Endothelial cell of umbilical vein (primary cell): ENCODE data around the gene POLN.

Experiments
- EZH2 ChIP-seq: IDR thresholded peaks from 2 replicates; pipeline ENCODE4 v1.6.1; 2012; ENCODE audit warnings: borderline replicate concordance, low read depth, mild to moderate bottlenecking, moderate library complexity, low read length, inconsistent platforms; ENCODE audit not compliant: severe bottlenecking
- FOS ChIP-seq: IDR thresholded peaks from 2 replicates; pipeline ENCODE4 v1.6.1; 2011; ENCODE audit warnings: mild to moderate bottlenecking, low read length, moderate library complexity, borderline replicate concordance; ENCODE audit not compliant: insufficient read depth
- GATA2 ChIP-seq: IDR thresholded peaks from 2 replicates; pipeline ENCODE4 v1.7.0; 2011; ENCODE audit warnings: low read depth, mild to moderate bottlenecking, moderate library complexity, mixed read lengths, low read length; ENCODE audit not compliant: insufficient read length, insufficient read depth
- JUN ChIP-seq: IDR thresholded peaks from 2 replicates; pipeline ENCODE4 v1.6.1; 2011; ENCODE audit warnings: borderline replicate concordance, low read depth; ENCODE audit not compliant: insufficient read length, insufficient read depth
- POLR2AphosphoS5 ChIP-seq: IDR thresholded peaks from 2 replicates; pipeline ENCODE4 v1.6.1; 2012; ENCODE audit warnings: low read depth, mild to moderate bottlenecking, control low read depth, low read length, moderate library complexity; ENCODE audit not compliant: insufficient read depth
- TF ChIP-seq, protein P1 (sequence below), 2 donors: IDR thresholded peaks; 1 replicate in 1 of 2; 2 replicates in 1 of 2; pipeline ENCODE4 v1.5.1; 2011; ENCODE audit warnings: low read length in 2 of 2, mild to moderate bottlenecking in 2 of 2, moderate library complexity in 2 of 2, control low read depth in 1 of 2, inconsistent platforms in 1 of 2, low read depth in 1 of 2; ENCODE audit not compliant: insufficient read depth in 1 of 2; ENCODE audit errors: extremely low read depth in 1 of 2
- TF ChIP-seq, protein P2 (sequence below): IDR thresholded peaks from 2 replicates; pipeline ENCODE4 v1.6.1; 2011; ENCODE audit not compliant: insufficient read depth, insufficient read length

GRCh38 chr4:2141762-2142451 is 100.0 kb downstream of the POLN start:
- no peak for TF ChIP-seq GATA2
- TF ChIP-seq JUN, result no peak
- no peak for TF ChIP-seq EZH2
- TF ChIP-seq, protein P1, sequence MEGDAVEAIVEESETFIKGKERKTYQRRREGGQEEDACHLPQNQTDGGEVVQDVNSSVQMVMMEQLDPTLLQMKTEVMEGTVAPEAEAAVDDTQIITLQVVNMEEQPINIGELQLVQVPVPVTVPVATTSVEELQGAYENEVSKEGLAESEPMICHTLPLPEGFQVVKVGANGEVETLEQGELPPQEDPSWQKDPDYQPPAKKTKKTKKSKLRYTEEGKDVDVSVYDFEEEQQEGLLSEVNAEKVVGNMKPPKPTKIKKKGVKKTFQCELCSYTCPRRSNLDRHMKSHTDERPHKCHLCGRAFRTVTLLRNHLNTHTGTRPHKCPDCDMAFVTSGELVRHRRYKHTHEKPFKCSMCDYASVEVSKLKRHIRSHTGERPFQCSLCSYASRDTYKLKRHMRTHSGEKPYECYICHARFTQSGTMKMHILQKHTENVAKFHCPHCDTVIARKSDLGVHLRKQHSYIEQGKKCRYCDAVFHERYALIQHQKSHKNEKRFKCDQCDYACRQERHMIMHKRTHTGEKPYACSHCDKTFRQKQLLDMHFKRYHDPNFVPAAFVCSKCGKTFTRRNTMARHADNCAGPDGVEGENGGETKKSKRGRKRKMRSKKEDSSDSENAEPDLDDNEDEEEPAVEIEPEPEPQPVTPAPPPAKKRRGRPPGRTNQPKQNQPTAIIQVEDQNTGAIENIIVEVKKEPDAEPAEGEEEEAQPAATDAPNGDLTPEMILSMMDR (IDR thresholded peaks at IDR 0.05; ENCODE audit: extremely low read depth in 1 of 2, insufficient read depth in 1 of 2, low read depth in 1 of 2, low read length in 2 of 2), result no peak
- TF ChIP-seq, protein P2, sequence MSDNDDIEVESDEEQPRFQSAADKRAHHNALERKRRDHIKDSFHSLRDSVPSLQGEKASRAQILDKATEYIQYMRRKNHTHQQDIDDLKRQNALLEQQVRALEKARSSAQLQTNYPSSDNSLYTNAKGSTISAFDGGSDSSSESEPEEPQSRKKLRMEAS, result no peak
- TF ChIP-seq FOS, result no peak
- TF ChIP-seq POLR2AphosphoS5, result no peak
